ENCODE results near the gene ACP2. TPM values are rescaled to one million over a fixed set of nuclear protein-coding genes. Genes with fewer than 3 reads are reported as not detected.
A peak's percentile ranks its signal among the peaks of the same experiment; 100 is the strongest.

ACP2 gene
- polyA plus RNA-seq, 3 donors, result 13.1 to 25.3 (median 20.5) TPM

DNA sequence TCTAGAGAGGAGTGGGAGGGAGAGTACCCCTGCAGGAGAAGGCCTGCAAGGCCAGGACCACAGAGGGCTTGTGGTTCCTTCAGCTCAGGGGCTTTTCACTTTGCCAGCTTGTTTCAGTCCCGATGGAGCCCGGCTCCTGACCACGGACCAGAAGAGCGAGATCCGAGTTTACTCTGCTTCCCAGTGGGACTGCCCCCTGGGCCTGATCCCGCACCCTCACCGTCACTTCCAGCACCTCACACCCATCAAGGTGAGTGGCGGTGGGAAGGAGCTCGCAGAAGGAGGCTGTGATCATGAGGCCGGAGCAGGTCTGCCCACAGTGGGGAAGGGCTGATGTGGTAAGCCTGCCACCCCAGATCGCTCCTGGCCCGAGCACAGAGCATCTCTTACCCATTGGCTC lies 13.5 kb downstream of the ACP2 start:
- Histone ChIP-seq H2AFZ (ENCODE audit: insufficient read depth, low read depth, low read length, poor library complexity, severe bottlenecking) (no peak overlapping the region), H3K27me3 (ENCODE audit: control insufficient read depth in 2 of 2, insufficient read depth in 2 of 2, low read length in 2 of 2) (no peaks in the 10 kb centered on the region), H3K9ac (ENCODE audit: insufficient read depth, low read length, poor library complexity, severe bottlenecking) (no peak overlapping the region), H3K4me3 (replicated peaks in 1 of 3; ENCODE audit: low read depth in 2 of 3, low read length in 3 of 3) (no peak overlapping the region), H3K9me3 (replicated peaks in 1 of 2; ENCODE audit: control insufficient read depth in 1 of 2, insufficient read depth in 1 of 2, low read length in 2 of 2) (no peaks in the 10 kb centered on the region), H3K36me3 (replicated peaks in 1 of 2; ENCODE audit: control insufficient read depth in 1 of 2, insufficient read depth in 2 of 2, low read length in 2 of 2) (peaks cover 32 to 66% of the 10 kb centered on the region in 2 donors), H3K4me2 (replicated peaks; ENCODE audit: extremely low read depth, low read length, poor library complexity, severe bottlenecking) (no peak overlapping the region), H4K20me1 (ENCODE audit: insufficient read depth, low read length) (no peaks in the 10 kb centered on the region), H3K79me2 (ENCODE audit: insufficient read depth, low read length) (no peaks in the 10 kb centered on the region), H3K4me1 (ENCODE audit: control insufficient read depth in 1 of 2, insufficient read depth in 2 of 2, low read length in 2 of 2) (no peaks in the 10 kb centered on the region), H3K27ac (ENCODE audit: low read depth in 1 of 2, low read length in 2 of 2) (no peak overlapping the region)
- no peaks in the 10 kb centered on the region for H3K9me3 Mint-ChIP-seq
- TF ChIP-seq, protein P1, sequence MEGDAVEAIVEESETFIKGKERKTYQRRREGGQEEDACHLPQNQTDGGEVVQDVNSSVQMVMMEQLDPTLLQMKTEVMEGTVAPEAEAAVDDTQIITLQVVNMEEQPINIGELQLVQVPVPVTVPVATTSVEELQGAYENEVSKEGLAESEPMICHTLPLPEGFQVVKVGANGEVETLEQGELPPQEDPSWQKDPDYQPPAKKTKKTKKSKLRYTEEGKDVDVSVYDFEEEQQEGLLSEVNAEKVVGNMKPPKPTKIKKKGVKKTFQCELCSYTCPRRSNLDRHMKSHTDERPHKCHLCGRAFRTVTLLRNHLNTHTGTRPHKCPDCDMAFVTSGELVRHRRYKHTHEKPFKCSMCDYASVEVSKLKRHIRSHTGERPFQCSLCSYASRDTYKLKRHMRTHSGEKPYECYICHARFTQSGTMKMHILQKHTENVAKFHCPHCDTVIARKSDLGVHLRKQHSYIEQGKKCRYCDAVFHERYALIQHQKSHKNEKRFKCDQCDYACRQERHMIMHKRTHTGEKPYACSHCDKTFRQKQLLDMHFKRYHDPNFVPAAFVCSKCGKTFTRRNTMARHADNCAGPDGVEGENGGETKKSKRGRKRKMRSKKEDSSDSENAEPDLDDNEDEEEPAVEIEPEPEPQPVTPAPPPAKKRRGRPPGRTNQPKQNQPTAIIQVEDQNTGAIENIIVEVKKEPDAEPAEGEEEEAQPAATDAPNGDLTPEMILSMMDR (IDR thresholded peaks at IDR 0.05), result no peak
- H3K27me3 Mint-ChIP-seq (ENCODE audit: low read depth in 3 of 3), result no peaks in the 10 kb centered on the region
- no peak for DNase-seq
- WGBS (ENCODE audit: insufficient coverage), result 94% methylated on average over 5 of the region's 12 CpGs
- H3K36me3 Mint-ChIP-seq, result peaks cover 35 to 49% of the 10 kb centered on the region in 2 donors
- no peaks in the 10 kb centered on the region for H3K4me1 Mint-ChIP-seq
- intact Hi-C loops (cut with micrococcal nuclease), result no loop called here
- H3K4me3 Mint-ChIP-seq, result peak overlapping the region in 1 of 2 donors; percentile 10
- peak overlapping the region in 1 of 7 donors; percentile 29 for H3K27ac Mint-ChIP-seq

DNA sequence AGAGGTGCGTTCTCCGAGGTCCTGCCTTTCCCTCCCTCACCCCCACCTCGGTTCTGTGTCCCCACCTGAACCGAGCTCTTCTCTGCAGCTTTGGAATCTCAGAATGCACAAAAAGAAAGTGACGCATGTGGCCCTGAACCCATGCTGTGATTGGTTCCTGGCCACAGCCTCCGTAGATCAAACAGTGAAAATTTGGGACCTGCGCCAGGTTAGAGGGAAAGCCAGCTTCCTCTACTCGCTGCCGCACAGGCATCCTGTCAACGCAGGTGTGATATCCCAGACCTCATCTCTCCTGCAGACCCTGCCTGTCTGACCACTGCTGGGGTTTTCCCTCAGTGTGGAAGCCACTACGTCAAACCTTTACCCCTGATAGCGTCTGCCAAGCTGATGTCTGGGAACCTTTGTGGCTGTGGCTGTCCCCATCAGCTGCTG lies 13.9 kb downstream of the ACP2 start:
- Mint-ChIP-seq H3K9me3 (no peaks in the 10 kb centered on the region), H3K4me3 (no peak overlapping the region), H3K36me3 (peaks cover 30 to 45% of the 10 kb centered on the region in 2 donors), H3K27me3 (ENCODE audit: low read depth in 3 of 3) (no peaks in the 10 kb centered on the region), H3K27ac (peak overlapping the region in 2 of 7 donors; percentile 29 to 38), H3K4me1 (no peaks in the 10 kb centered on the region)
- H2AFZ ChIP-seq (ENCODE audit: insufficient read depth, low read depth, low read length, poor library complexity, severe bottlenecking), result no peak overlapping the region
- no peaks in the 10 kb centered on the region for H3K79me2 ChIP-seq (ENCODE audit: insufficient read depth, low read length)
- no peak overlapping the region for H3K4me3 ChIP-seq (replicated peaks in 1 of 3; ENCODE audit: low read depth in 2 of 3, low read length in 3 of 3)
- H3K9me3 ChIP-seq (replicated peaks in 1 of 2; ENCODE audit: control insufficient read depth in 1 of 2, insufficient read depth in 1 of 2, low read length in 2 of 2), result no peaks in the 10 kb centered on the region
- no peaks in the 10 kb centered on the region for H4K20me1 ChIP-seq (ENCODE audit: insufficient read depth, low read length)
- TF ChIP-seq, protein P1 (IDR thresholded peaks at IDR 0.05), result no peak
- peaks cover 27 to 65% of the 10 kb centered on the region in 2 donors for H3K36me3 ChIP-seq (replicated peaks in 1 of 2; ENCODE audit: control insufficient read depth in 1 of 2, insufficient read depth in 2 of 2, low read length in 2 of 2)
- H3K9ac ChIP-seq (ENCODE audit: insufficient read depth, low read length, poor library complexity, severe bottlenecking), result no peak overlapping the region
- H3K4me2 ChIP-seq (replicated peaks; ENCODE audit: extremely low read depth, low read length, poor library complexity, severe bottlenecking), result no peak overlapping the region
- no peak overlapping the region for H3K27ac ChIP-seq (ENCODE audit: low read depth in 1 of 2, low read length in 2 of 2)
- no peaks in the 10 kb centered on the region for H3K4me1 ChIP-seq (ENCODE audit: control insufficient read depth in 1 of 2, insufficient read depth in 2 of 2, low read length in 2 of 2)
- no peaks in the 10 kb centered on the region for H3K27me3 ChIP-seq (ENCODE audit: control insufficient read depth in 2 of 2, insufficient read depth in 2 of 2, low read length in 2 of 2)
- WGBS (ENCODE audit: insufficient coverage), result 51% methylated on average over 12 of the region's 12 CpGs
- intact Hi-C loops (cut with micrococcal nuclease), result no loop called here
- DNase-seq, result no peak
